Measurements from ENCODE around the gene ERI3. TPM values are rescaled to one million over a fixed set of nuclear protein-coding genes. Genes with fewer than 3 reads are reported as not detected.

ERI3 gene
- total and polyA plus RNA-seq, 2 donors from 2014 or later, result 60.4 to 126 TPM

DNA sequence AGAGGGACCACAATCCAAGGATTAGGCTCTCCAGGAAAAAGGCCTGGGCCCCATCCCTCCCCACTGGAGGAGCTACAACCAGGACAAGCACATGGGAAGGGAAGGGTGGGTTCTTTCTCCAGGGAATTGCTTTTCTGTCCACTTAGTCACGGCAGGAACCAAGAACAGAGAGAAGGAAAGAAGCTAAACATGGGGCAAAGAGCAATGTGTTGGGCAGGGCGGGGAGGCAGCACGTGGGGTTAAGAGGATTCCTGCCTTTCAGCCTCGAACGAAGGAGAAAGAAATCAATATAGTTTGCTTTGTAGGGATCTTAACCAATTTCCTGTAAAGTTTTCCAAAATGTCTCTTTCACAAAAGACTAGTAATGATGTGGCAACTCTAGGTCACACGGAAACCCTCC is 21.7 kb downstream of the ERI3 start:
- TF ChIP-seq, protein P1, sequence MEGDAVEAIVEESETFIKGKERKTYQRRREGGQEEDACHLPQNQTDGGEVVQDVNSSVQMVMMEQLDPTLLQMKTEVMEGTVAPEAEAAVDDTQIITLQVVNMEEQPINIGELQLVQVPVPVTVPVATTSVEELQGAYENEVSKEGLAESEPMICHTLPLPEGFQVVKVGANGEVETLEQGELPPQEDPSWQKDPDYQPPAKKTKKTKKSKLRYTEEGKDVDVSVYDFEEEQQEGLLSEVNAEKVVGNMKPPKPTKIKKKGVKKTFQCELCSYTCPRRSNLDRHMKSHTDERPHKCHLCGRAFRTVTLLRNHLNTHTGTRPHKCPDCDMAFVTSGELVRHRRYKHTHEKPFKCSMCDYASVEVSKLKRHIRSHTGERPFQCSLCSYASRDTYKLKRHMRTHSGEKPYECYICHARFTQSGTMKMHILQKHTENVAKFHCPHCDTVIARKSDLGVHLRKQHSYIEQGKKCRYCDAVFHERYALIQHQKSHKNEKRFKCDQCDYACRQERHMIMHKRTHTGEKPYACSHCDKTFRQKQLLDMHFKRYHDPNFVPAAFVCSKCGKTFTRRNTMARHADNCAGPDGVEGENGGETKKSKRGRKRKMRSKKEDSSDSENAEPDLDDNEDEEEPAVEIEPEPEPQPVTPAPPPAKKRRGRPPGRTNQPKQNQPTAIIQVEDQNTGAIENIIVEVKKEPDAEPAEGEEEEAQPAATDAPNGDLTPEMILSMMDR (IDR thresholded peaks at IDR 0.05; ENCODE audit: borderline replicate concordance, extremely low read depth, insufficient read depth), result no peak
- H3K27ac ChIP-seq (ENCODE audit: low read depth in 2 of 2, low read length in 2 of 2), result no peak overlapping the region
- H3K9me3 ChIP-seq (ENCODE audit: control insufficient read depth in 2 of 3, insufficient read depth in 1 of 3, low read length in 3 of 3), result peaks cover 0 to 4% (median 0%) of the 10 kb centered on the region in 3 donors
- H3K36me3 ChIP-seq (ENCODE audit: control insufficient read depth in 2 of 3, insufficient read depth in 3 of 3, low read length in 3 of 3), result peaks cover 2 to 14% (median 4%) of the 10 kb centered on the region in 3 donors
- no peak for FAIRE-seq
- H3K27me3 ChIP-seq (ENCODE audit: control insufficient read depth, insufficient read depth, low read length), result no peaks in the 10 kb centered on the region
- intact Hi-C loops (cut with DNase I), result no loop called here
- no peak overlapping the region for H3K9ac ChIP-seq (ENCODE audit: low read length in 3 of 3)
- peaks cover 0 to 11% (median 0%) of the 10 kb centered on the region in 3 donors for H3K4me1 ChIP-seq (ENCODE audit: control insufficient read depth in 2 of 3, insufficient read depth in 2 of 3, low read depth in 1 of 3, low read length in 3 of 3)
- no peak overlapping the region for H3K4me3 ChIP-seq (ENCODE audit: low read length in 3 of 3)
- DNase-seq, result no peak

DNA sequence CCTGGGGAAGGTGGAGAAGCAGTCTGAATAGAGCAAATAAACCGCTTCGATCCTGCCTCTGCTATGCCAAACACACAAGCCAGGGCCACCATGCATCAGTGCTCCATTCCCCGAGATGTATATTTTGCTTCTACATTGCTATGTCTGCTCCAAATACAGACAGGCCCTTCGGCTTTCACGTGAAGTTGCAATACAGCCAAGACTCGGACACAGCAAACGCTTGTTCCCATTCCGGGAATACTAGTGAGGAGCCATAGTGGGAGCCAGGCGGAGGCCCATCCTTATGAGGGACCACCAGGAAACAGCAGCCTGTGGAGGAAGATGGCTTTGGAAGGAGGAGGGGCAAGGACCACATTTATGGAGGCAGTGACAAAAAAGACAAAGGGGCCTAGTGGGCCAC is 22.6 kb downstream of the ERI3 start:
- Histone ChIP-seq H3K36me3 (ENCODE audit: control insufficient read depth in 2 of 3, insufficient read depth in 3 of 3, low read length in 3 of 3) (peaks cover 2 to 7% (median 3%) of the 10 kb centered on the region in 3 donors), H3K9ac (ENCODE audit: low read length in 3 of 3) (no peak overlapping the region), H3K4me1 (ENCODE audit: control insufficient read depth in 2 of 3, insufficient read depth in 2 of 3, low read depth in 1 of 3, low read length in 3 of 3) (peaks cover 0 to 15% (median 0%) of the 10 kb centered on the region in 3 donors), H3K27me3 (ENCODE audit: control insufficient read depth, insufficient read depth, low read length) (no peaks in the 10 kb centered on the region), H3K27ac (ENCODE audit: low read depth in 2 of 2, low read length in 2 of 2) (no peak overlapping the region), H3K4me3 (ENCODE audit: low read length in 3 of 3) (no peak overlapping the region), H3K9me3 (ENCODE audit: control insufficient read depth in 2 of 3, insufficient read depth in 1 of 3, low read length in 3 of 3) (no peaks in the 10 kb centered on the region)
- no peak for DNase-seq
- intact Hi-C loops (cut with DNase I), result no loop called here
- FAIRE-seq, result no peak
- TF ChIP-seq, protein P1 (IDR thresholded peaks at IDR 0.05; ENCODE audit: borderline replicate concordance, extremely low read depth, insufficient read depth), result no peak

DNA sequence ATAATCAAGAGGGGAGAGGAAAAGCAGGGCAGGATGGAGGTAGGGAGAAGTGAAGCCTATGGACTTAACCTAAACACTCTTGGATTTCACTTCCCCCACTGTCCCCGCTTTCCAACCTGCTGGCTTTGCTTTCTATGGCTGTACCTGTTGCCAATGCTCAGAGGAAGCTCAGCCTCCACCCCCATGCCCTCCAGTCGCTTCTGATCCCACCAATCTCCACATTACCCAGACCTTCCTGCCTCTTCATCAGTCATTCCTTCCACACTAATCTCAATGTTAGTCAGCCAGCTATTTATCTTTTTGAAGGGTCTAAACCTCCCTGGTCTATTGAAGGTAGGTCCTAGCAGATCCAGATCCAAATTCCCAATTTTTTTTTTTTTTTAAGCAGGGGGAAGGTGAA is 24.1 kb downstream of the ERI3 start:
- Histone ChIP-seq H3K9ac (ENCODE audit: low read length in 3 of 3) (no peak overlapping the region), H3K4me3 (ENCODE audit: low read length in 3 of 3) (no peak overlapping the region), H3K36me3 (ENCODE audit: control insufficient read depth in 2 of 3, insufficient read depth in 3 of 3, low read length in 3 of 3) (peaks cover 2 to 7% (median 3%) of the 10 kb centered on the region in 3 donors), H3K27ac (ENCODE audit: low read depth in 2 of 2, low read length in 2 of 2) (no peak overlapping the region), H3K27me3 (ENCODE audit: control insufficient read depth, insufficient read depth, low read length) (no peaks in the 10 kb centered on the region), H3K4me1 (ENCODE audit: control insufficient read depth in 2 of 3, insufficient read depth in 2 of 3, low read depth in 1 of 3, low read length in 3 of 3) (peaks cover 0 to 12% (median 0%) of the 10 kb centered on the region in 3 donors), H3K9me3 (ENCODE audit: control insufficient read depth in 2 of 3, insufficient read depth in 1 of 3, low read length in 3 of 3) (no peaks in the 10 kb centered on the region)
- TF ChIP-seq, protein P1 (IDR thresholded peaks at IDR 0.05; ENCODE audit: borderline replicate concordance, extremely low read depth, insufficient read depth), result no peak
- no peak for DNase-seq
- no peak for FAIRE-seq
- intact Hi-C loops (cut with DNase I), result no loop called here

Measured in kidney (tissue), 14 donors.